Ishikawa (cell line): Measurements from ENCODE around the gene ZP3.

Experiments used
- CEBPB ChIP-seq: IDR thresholded peaks from 2 replicates; pipeline ENCODE4 v1.6.1; 2012
- EP300 ChIP-seq: IDR thresholded peaks from 2 replicates; pipeline ENCODE4 v1.6.1; 2012; ENCODE audit warnings: borderline replicate concordance
- MAX ChIP-seq: IDR thresholded peaks from 2 replicates; pipeline ENCODE4 v1.6.1; 2012
- NFIC ChIP-seq: IDR thresholded peaks from 2 replicates; pipeline ENCODE4 v1.6.1; 2012
- REST ChIP-seq: IDR thresholded peaks from 2 replicates; pipeline ENCODE4 v1.6.1; 2012; ENCODE audit warnings: low read depth, mild to moderate bottlenecking
- TAF1 ChIP-seq: IDR thresholded peaks from 2 replicates; pipeline ENCODE4 v1.6.1; 2012; ENCODE audit warnings: low read depth, mild to moderate bottlenecking
- TCF12 ChIP-seq: IDR thresholded peaks from 2 replicates; pipeline ENCODE4 v1.6.1; 2012; ENCODE audit warnings: low read depth
- TEAD4 ChIP-seq: IDR thresholded peaks from 2 replicates; pipeline ENCODE4 v1.6.1; 2012
- YY1 ChIP-seq: IDR thresholded peaks from 2 replicates; pipeline ENCODE4 v1.6.1; 2012; ENCODE audit warnings: low read depth
- ZBTB7A ChIP-seq: IDR thresholded peaks from 2 replicates; pipeline ENCODE4 v1.6.1; 2012; ENCODE audit warnings: low read depth

- TF ChIP-seq TEAD4 = no peak
- no peak for TF ChIP-seq ZBTB7A
- TF ChIP-seq MAX = no peak
- no peak for TF ChIP-seq EP300
- no peak for TF ChIP-seq REST
- TF ChIP-seq NFIC = no peak
- TF ChIP-seq CEBPB = no peak
- no peak for TF ChIP-seq TAF1
- no peak for TF ChIP-seq YY1
- no peak for TF ChIP-seq TCF12
Measured at GRCh38 chr7:76392531-76393115, 32.1 kb upstream of the ZP3 start.
